GM23338 (cell line): ENCODE results near the gene KHDC1. TPM values are rescaled to one million over a fixed set of nuclear protein-coding genes. Genes with fewer than 3 reads are reported as not detected.

Experiments used
- ATAC-seq: fragments of 200-7000 bp; cut with Tn5 transposase; 3 replicates; pipeline ENCODE4 v1.9.1; 2020
- DNase-seq: peaks from one replicate; pipeline ENCODE4 v3.0.0-alpha.2; 2015; ENCODE audit warnings: low spot score
- H2AFZ ChIP-seq: fragments of 200-600 bp; sonication (generic); 2 replicates; pipeline ENCODE4 v1.8.0; 2016; ENCODE audit warnings: antibody characterized with exemption, mild to moderate bottlenecking, moderate library complexity
- H3F3A ChIP-seq: fragments of 200-600 bp; sonication (generic); replicated peaks from 2 replicates; pipeline ENCODE4 v1.8.0; 2017; ENCODE audit warnings: antibody characterized with exemption, mixed run types, low read depth
- H3K27ac ChIP-seq: fragments of 200-600 bp; sonication (generic); 2 replicates; pipeline ENCODE4 v1.6.1; 2016; ENCODE audit warnings: low read depth
- H3K27me3 ChIP-seq: fragments of 200-600 bp; sonication (generic); 2 replicates; pipeline ENCODE4 v1.8.0; 2016; ENCODE audit warnings: mild to moderate bottlenecking, mixed run types, moderate library complexity; ENCODE audit not compliant: insufficient read depth
- H3K36me3 ChIP-seq: fragments of 200-600 bp; sonication (generic); 2 replicates; pipeline ENCODE4 v1.8.0; 2016; ENCODE audit warnings: mild to moderate bottlenecking; ENCODE audit not compliant: insufficient read depth
- H3K4me1 ChIP-seq: fragments of 200-600 bp; sonication (generic); 2 replicates; pipeline ENCODE4 v1.8.0; 2016; ENCODE audit warnings: mild to moderate bottlenecking, moderate library complexity; ENCODE audit not compliant: insufficient read depth
- H3K4me2 ChIP-seq: fragments of 200-600 bp; sonication (generic); 2 replicates; pipeline ENCODE4 v1.7.1; 2017; ENCODE audit warnings: mixed run types
- H3K4me3 ChIP-seq: fragments of 200-600 bp; sonication (generic); 2 replicates; pipeline ENCODE4 v1.6.1; 2016; ENCODE audit warnings: mixed run types
- H3K79me2 ChIP-seq: fragments of 200-600 bp; sonication (generic); replicated peaks from 2 replicates; pipeline ENCODE4 v1.8.0; 2017; ENCODE audit warnings: mild to moderate bottlenecking; ENCODE audit not compliant: insufficient read depth
- H3K9me2 ChIP-seq: fragments of 200-600 bp; sonication (generic); 2 replicates; pipeline ENCODE4 v1.8.0; 2017; ENCODE audit not compliant: insufficient read depth
- H4K20me1 ChIP-seq: fragments of 200-600 bp; sonication (generic); replicated peaks from 2 replicates; pipeline ENCODE4 v1.8.0; 2017; ENCODE audit warnings: mild to moderate bottlenecking; ENCODE audit not compliant: insufficient read depth
- H3K27ac Mint-ChIP-seq: 2 replicates; pipeline ENCODE4 v1.8.0; 2020; ENCODE audit warnings: inconsistent platforms, mild to moderate bottlenecking, moderate library complexity, mixed read lengths
- H3K27me3 Mint-ChIP-seq: 3 replicates; pipeline ENCODE4 v1.8.0; 2022; ENCODE audit warnings: low read depth, mild to moderate bottlenecking, moderate library complexity, mixed read lengths, inconsistent platforms; ENCODE audit not compliant: insufficient read depth, poor library complexity
- H3K36me3 Mint-ChIP-seq: 3 replicates; pipeline ENCODE4 v1.8.0; 2021; ENCODE audit warnings: low read depth, mild to moderate bottlenecking, inconsistent platforms, moderate library complexity, mixed read lengths
- H3K4me1 Mint-ChIP-seq: 3 replicates; pipeline ENCODE4 v1.8.0; 2020; ENCODE audit warnings: mild to moderate bottlenecking, inconsistent platforms, mixed read lengths
- H3K4me3 Mint-ChIP-seq: 3 replicates; pipeline ENCODE4 v1.8.0; 2021; ENCODE audit warnings: moderate library complexity, mild to moderate bottlenecking, inconsistent platforms, mixed read lengths
- H3K9me3 Mint-ChIP-seq: 3 replicates; pipeline ENCODE4 v1.8.0; 2020; ENCODE audit warnings: moderate library complexity, mild to moderate bottlenecking, inconsistent platforms, mixed read lengths
- CREB1 ChIP-seq: fragments of 250-450 bp; sonication (Bioruptor Pico); IDR thresholded peaks from 2 replicates; pipeline ENCODE4 v1.5.0; 2020; ENCODE audit warnings: low read depth, mild to moderate bottlenecking, moderate library complexity
- EZH2 ChIP-seq: fragments of 200-600 bp; sonication (generic); IDR thresholded peaks from one replicate; pipeline ENCODE4 v1.8.0; 2017; ENCODE audit warnings: antibody characterized with exemption, mild to moderate bottlenecking, low read depth; ENCODE audit not compliant: unreplicated experiment
- JUNB ChIP-seq: IDR thresholded peaks from one replicate; pipeline ENCODE4 v1.6.1; 2016; ENCODE audit warnings: antibody characterized with exemption; ENCODE audit not compliant: unreplicated experiment
- ZNF114 ChIP-seq: fragments of 250-450 bp; sonication (Bioruptor Pico); IDR thresholded peaks from 2 replicates; pipeline ENCODE4 v1.5.0; 2020; ENCODE audit warnings: mild to moderate bottlenecking, moderate library complexity
- ZNF462 ChIP-seq: fragments of 250-450 bp; sonication (Bioruptor Pico); IDR thresholded peaks from 2 replicates; pipeline ENCODE4 v1.5.0; 2020; ENCODE audit warnings: mild to moderate bottlenecking, moderate library complexity
- polyA plus RNA-seq: library from polyadenylated mRNA; unstranded; fragments of >200 nt; fragmentation: Nextera tagmentation; extraction: Ambion mirVana; gene quantifications from 2 replicates; pipeline ENCODE4 v1.2.1, GENCODE V29; 2016
- total RNA-seq: library from RNA; depleted of rRNA; stranded (reverse); fragments of >200 nt; shearing (Covaris generic); gene quantifications from 2 replicates; pipeline ENCODE4 v1.2.3, GENCODE V29; 2014

Gene KHDC1
- total and polyA plus RNA-seq, 2 experiments from 2014 or later = 5.6 to 6.9 TPM

GRCh38 chr6:73204252-73204651 lies 58.7 kb downstream of the KHDC1 start:
- H3K4me2 ChIP-seq = peak overlapping the region; percentile 53; the same call in 1 of the 2 replicates
- Mint-ChIP-seq H3K27me3 (peaks cover 11% of the 10 kb centered on the region), H3K4me1 (peaks cover 15% of the 10 kb centered on the region), H3K36me3 (peaks cover 16% of the 10 kb centered on the region; the same call in 2 of the 3 replicates), H3K27ac (no peak overlapping the region), H3K4me3 (no peak overlapping the region), H3K9me3 (peaks cover 29% of the 10 kb centered on the region)
- peaks cover 11% of the 10 kb centered on the region for H3K4me1 ChIP-seq
- H4K20me1 ChIP-seq = no peaks in the 10 kb centered on the region
- H3F3A ChIP-seq = no peaks in the 10 kb centered on the region
- ATAC-seq (peak; percentile 57), DNase-seq (peak; percentile 21)
- TF ChIP-seq ZNF114 (CRISPR knock-in tag) = no peak
- TF ChIP-seq ZNF462 (CRISPR knock-in tag) = 0 out of 2 replicates have a peak, but pooled peaks have one; percentile 24
- no peaks in the 10 kb centered on the region for H3K27me3 ChIP-seq
- no peaks in the 10 kb centered on the region for H3K36me3 ChIP-seq
- no peaks in the 10 kb centered on the region for H3K79me2 ChIP-seq
- no peak overlapping the region for H2AFZ ChIP-seq
- H3K27ac ChIP-seq = no peak overlapping the region
- 0 out of 2 replicates have a peak, but pooled peaks cover 2% of the 10 kb centered on the region for H3K9me2 ChIP-seq
- no peak overlapping the region for H3K4me3 ChIP-seq

- Histone ChIP-seq H2AFZ (no peak overlapping the region), H3K27ac (no peak overlapping the region), H3F3A (no peaks in the 10 kb centered on the region), H3K4me3 (no peak overlapping the region), H3K4me1 (peaks cover 23% of the 10 kb centered on the region), H3K4me2 (no peak overlapping the region), H3K9me2 (0 out of 2 replicates have a peak, but pooled peaks cover 2% of the 10 kb centered on the region), H3K36me3 (no peaks in the 10 kb centered on the region), H4K20me1 (no peaks in the 10 kb centered on the region), H3K79me2 (no peaks in the 10 kb centered on the region), H3K27me3 (no peaks in the 10 kb centered on the region)
- Mint-ChIP-seq H3K4me1 (peaks cover 26% of the 10 kb centered on the region), H3K27me3 (peaks cover 11% of the 10 kb centered on the region), H3K36me3 (peaks cover 16% of the 10 kb centered on the region; the same call in 2 of the 3 replicates), H3K4me3 (no peak overlapping the region), H3K9me3 (peaks cover 29% of the 10 kb centered on the region), H3K27ac (no peak overlapping the region)
- no peak for DNase-seq
- ATAC-seq = no peak
- TF ChIP-seq ZNF462 (CRISPR knock-in tag) (no peak), CREB1 (CRISPR knock-in tag) (no peak), JUNB (no peak), ZNF114 (CRISPR knock-in tag) (no peak), EZH2 (no peak)
Observed at GRCh38 chr6:73203098-73203497, 59.9 kb downstream of the KHDC1 start.
